HG02642 (cell line): ENCODE measurements around the gene NES.

Source experiments
- ATAC-seq: cut with Tn5 transposase; IDR thresholded peaks from one replicate; pipeline ENCODE4 v1.9.1; 2021; ENCODE audit warnings: mild to moderate bottlenecking; ENCODE audit not compliant: unreplicated experiment, poor library complexity

Gene NES

DNA sequence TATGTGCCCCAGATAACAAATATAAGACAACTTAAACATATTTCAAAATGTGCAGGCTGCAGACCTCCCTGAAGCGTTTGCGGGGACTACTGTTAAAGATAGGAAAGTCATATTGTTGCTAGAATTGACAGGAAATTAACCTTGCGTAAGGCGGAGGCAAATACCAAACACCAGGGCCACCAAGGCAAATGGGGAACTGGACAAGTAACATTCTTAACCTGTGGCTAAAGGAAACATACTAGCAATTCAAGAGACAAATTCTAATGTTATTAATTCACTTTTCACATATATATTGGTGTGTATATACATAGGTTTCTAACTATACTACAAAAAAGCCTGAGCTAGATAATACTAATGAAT lies 51.1 kb downstream of the NES start:
- ATAC-seq = no peak

DNA sequence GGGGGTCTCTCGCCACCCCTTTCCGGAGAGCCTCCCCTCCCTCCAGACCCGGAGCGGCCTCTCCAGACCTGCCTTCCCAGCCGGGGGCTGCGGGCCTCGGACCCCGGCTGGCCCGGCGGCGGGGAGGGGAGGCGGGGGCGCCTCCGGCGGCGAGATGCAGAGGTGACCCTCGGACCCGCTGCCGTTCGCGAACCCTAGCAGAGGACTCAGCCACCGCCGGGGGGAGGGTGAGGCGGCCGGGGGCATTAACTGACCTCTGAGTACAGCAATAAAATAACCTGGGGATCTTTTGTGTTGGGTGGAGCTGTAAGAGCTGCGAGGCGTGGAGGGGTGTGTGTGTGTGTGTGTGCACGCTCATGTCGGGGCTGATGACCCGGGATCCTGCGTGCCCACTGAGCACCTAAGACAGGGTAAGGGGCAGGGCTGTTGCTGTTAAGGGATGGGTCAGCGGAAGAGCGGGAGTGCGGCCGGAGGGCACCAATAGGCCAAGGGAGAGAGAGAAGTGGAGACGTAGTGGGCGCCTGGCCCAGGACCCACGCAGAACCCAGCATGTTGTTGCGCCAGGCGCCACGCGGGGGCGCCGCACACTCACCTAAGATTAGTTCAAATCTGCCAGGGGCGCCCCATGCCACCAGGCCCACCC lies 51.6 kb downstream of the NES start:
- ATAC-seq = no peak

DNA sequence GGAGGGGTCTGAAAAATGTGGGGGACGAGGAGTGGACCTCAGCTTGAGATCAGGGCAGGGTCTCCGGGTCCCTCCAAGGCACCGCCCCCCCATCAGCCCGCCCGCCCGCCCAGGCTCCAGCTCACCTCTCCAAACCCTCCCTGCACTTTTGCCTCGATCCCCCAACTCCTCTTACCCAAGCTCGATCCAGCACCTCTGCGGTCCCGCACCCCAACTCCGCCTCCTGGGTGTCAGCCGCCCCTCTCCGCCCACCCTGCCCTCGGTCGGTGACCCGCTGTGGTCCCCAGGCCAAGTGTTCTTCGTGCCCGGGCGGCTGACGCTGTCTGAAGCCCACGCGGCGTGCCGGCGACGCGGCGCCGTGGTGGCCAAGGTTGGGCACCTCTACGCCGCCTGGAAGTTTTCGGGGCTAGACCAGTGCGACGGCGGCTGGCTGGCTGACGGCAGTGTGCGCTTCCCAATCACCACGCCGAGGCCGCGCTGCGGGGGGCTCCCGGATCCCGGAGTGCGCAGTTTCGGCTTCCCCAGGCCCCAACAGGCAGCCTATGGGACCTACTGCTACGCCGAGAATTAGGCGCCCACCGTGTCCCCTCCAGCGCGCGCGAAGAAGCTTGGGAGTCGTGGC lies 52.3 kb downstream of the NES start:
- ATAC-seq = no peak

- ATAC-seq = no peak
Measured at GRCh38 chr1:156623946-156624813, 53.0 kb downstream of the NES start.

GRCh38 chr1:156622581-156623297 lies 54.5 kb downstream of the NES start:
- ATAC-seq = no peak

- ATAC-seq = no peak
Measured at GRCh38 chr1:156619582-156619955, 57.6 kb downstream of the NES start.

- no peak for ATAC-seq
Measured at GRCh38 chr1:156618853-156619581, 58.2 kb downstream of the NES start, which contains the start of gene HAPLN2. Gene HAPLN2, plus strand, starts transcription at chr1:156619415. Its CDS starts 4,076 bp downstream, at chr1:156623491.
